HG03558 (cell line): ENCODE measurements around the gene HES3.

Experiments
- ATAC-seq: cut with Tn5 transposase; IDR thresholded peaks from one replicate; pipeline ENCODE4 v1.9.1; 2021; ENCODE audit warnings: moderate number of reproducible peaks; ENCODE audit not compliant: unreplicated experiment; ENCODE audit errors: extremely low read depth

Gene HES3

GRCh38 chr1:6276811-6277555, 33.0 kb downstream of the HES3 start:
- no peak for ATAC-seq

GRCh38 chr1:6278263-6278662, 34.3 kb downstream of the HES3 start:
- ATAC-seq: no peak

DNA sequence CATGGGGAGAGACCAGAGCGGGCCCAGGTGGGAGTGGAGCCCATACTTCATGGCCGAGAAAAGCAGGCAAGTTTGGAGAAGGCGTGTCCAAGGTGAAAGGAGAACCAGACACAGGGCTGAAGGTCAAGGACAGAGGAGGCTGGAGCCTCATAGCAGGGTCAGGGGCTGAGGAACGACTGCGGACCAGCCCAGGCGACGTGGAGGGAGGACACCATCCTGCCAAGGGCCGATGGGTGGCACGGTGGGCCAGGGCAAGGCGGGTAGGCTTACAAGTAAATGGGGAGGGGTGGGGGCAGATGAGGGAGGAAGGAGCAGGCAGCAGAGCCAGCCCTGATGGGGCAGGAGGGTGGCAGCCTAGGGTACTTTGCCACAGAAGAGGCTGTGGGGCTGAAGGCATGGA, 35.1 kb downstream of the HES3 start:
- no peak for ATAC-seq

GRCh38 chr1:6279613-6280383, 35.8 kb downstream of the HES3 start:
- ATAC-seq: no peak

- no peak for ATAC-seq
Measured at GRCh38 chr1:6280761-6281451, 36.9 kb downstream of the HES3 start.

- no peak for ATAC-seq
Measured at GRCh38 chr1:6281511-6282402, 37.8 kb downstream of the HES3 start.

GRCh38 chr1:6282577-6283270, 38.7 kb downstream of the HES3 start:
- ATAC-seq: no peak

DNA sequence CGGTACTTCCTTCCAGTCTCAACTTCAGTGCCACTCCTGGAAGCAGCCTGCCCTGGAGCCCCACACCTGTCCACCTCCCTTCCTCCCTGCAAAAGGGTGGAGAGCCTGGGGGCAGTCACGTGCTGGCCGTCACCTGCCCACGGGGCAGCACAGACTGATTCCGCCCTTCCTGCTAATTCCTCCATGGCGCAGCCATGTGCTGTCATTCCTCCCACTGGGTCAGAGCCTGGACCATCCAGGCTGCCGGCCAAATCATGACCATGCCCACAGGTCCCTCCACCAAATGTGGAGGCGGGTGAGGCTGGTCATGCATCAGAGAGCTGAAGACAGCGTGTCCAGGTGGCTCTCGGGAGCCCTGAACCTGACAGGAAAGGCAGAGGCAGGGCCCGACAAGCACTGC, 41.4 kb downstream of the HES3 start:
- ATAC-seq: no peak

DNA sequence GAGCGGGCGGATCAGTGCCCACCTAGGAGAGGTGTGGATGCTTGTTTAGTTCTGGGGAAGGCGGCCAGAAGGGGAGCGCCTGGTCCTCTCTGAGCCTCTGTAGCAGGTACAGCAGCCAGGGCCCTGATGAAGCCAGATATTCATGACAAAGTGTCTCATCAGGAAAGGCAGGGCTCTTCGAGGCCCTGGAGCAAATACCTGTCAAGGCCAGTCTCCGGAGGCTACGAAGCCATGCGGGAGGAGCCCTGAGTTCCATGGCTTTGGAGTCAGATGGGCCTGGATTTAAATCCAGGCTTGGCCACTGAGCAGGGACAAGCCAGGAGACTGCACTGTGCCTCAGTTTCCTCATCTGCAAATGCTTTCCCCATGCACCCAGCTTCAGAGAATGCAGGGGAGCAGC, 42.3 kb downstream of the HES3 start:
- no peak for ATAC-seq

DNA sequence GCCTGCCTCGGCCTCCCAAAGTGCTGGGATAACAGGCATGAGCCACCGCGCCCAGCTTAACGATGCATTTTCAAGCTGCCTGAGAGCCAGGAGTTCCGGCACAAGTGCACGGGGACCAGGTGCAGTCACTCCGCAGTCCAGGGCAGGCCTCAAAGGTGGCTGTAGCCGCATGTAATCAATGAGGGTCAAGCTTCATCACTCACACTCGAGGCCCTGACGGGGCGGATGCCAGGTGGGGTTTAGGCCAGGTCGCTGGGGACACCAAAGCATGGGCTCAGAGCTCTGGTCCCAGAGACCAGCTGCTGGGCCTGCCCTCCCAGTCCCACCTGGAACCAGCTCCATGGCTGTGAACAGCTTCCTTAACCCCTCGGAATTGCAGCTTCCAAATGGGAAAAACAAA, 43.0 kb downstream of the HES3 start:
- no peak for ATAC-seq

GRCh38 chr1:6287431-6287886, 43.5 kb downstream of the HES3 start:
- ATAC-seq: no peak

DNA sequence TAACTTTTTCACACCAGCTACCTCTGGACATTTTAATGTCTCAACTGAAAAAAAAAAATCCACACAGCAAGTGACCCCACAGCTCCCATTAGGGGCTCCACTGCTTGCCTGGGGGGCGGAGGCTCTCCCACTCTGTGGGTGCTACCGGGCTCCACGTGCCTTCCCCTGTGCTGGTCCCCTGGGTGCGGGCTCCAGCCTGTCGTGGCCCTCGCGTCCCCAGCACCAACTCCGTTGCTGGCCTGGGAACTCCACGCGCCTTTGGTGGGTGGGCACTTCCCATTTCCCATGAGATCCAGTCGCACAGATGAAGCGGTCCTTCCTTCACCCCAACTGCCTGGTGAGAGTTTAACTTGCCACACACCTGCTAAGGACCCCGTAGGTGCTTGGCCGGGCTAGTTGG, 44.0 kb downstream of the HES3 start:
- no peak for ATAC-seq

DNA sequence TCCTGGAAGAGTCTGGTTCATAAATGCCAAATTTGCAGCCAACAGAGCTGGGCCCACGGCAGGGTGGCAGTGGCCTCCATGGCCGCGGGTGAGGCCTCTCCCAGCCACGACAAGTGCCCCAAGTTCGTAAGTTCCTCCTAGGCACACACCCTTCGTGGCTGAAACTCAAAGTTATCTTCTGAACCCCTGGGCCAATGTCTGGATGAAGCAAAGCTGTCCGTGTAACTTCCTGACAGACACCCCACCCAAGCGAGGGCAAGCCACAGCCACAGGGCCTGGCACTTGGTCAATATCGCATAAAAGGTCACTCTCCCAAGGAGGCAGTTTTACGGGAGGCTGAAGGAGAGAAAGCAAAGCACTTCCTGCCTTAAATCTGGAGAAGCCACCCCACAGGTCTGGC, 44.7 kb downstream of the HES3 start:
- no peak for ATAC-seq

DNA sequence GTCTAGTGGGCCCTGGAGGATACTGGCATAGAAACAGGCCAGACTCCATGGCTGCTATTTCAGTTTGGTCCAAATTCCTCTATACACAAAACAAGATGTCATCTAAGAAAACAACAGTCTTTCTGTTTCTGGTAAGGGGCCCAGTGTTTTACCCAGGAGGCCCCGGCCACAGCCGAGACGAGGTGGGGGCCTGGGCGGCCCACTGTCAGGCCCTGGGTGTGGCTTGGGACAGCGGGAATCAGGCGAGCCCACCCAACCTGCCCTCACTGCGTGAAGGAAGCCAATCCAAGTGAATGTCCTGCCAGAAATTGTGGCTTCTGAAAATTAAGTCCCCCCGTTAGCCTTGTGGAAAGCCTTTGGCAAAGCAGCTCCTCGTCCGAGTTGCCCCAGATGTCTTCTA, 48.1 kb downstream of the HES3 start:
- ATAC-seq: no peak

GRCh38 chr1:6294080-6294889, 50.3 kb downstream of the HES3 start:
- no peak for ATAC-seq

DNA sequence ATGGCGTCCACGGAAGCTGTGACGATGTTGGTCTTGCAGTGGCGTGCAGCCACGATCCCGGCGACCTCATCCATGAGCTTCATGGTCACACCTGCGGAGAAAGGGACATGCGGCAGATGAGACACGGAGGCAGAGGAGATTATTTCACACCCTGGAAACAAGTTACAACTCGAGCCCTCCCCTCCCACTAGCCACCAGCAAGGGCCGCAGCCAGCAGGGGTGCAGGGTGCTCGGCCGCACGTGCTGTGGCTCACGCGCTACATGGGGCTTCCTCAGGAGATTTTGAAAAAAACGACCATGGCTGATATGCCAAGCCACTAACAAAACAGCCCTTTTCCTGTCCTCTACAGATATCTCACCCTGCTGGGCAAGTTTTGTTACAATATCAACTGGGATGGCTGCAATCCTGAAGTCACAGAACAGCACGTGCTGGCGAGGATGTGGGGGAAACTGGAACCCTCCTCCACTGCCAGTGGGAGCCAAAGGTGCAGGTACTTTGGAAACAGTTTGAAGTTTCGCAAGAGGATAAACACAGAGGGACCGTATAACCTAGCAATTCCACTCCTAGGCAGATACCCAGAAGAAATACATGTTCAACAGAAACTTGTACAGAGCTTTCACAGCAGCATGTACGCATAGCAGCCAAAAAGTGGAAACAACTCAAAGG, 51.0 kb downstream of the HES3 start:
- no peak for ATAC-seq
